HEK293 (cell line): ENCODE measurements around the gene MAP4K4.
A peak's percentile ranks its signal among the peaks of the same experiment; 100 is the strongest.

ENCODE experiments used
- CTCF ChIA-PET: fragments of 350-600 bp; formaldehyde crosslinking; extraction: SDS; loops from one replicate; lab custom pipeline; 2021; ENCODE audit warnings: antibody characterized with exemption; lab: Yijun Ruan, JAX
- POLR2A ChIA-PET: fragments of 300-600 bp; formaldehyde crosslinking; extraction: SDS; loops from one replicate; lab custom pipeline; 2020; ENCODE audit warnings: antibody characterized with exemption, inconsistent platforms; lab: Yijun Ruan, JAX
- H3K27ac ChIP-seq: fragments of 200-500 bp; sonication (Bioruptor generic); 2 replicates; pipeline ENCODE4 v1.5.1; 2014; ENCODE audit warnings: low read depth, low read length, control low read depth, inconsistent platforms; ENCODE audit errors: extremely low read depth
- H3K36me3 ChIP-seq, 2 experiments: fragments of 200-500 bp in 1 of 2; sonication (Bioruptor generic) in 1 of 2; 1 replicate in 1 of 2; 2 replicates in 1 of 2; pipeline ENCODE4 v1.5.1; 2014 to 2017; ENCODE audit warnings: inconsistent platforms in 2 of 2, low read length in 2 of 2; ENCODE audit not compliant: control insufficient read depth in 2 of 2, insufficient read depth in 1 of 2
- H3K4me1 ChIP-seq: fragments of 200-500 bp; sonication (Bioruptor generic); 2 replicates; pipeline ENCODE4 v1.5.1; 2014; ENCODE audit warnings: mild to moderate bottlenecking, low read length, inconsistent platforms; ENCODE audit not compliant: control insufficient read depth, insufficient read depth
- H3K4me3 ChIP-seq: 2 replicates; pipeline ENCODE4 v1.5.1; 2011; ENCODE audit warnings: low read depth, mild to moderate bottlenecking, control low read depth, low read length, moderate library complexity
- H3K9me3 ChIP-seq: fragments of 200-500 bp; sonication (Bioruptor generic); 2 replicates; pipeline ENCODE4 v1.5.1; 2014; ENCODE audit warnings: low read depth, low read length, inconsistent platforms; ENCODE audit not compliant: control insufficient read depth, insufficient read depth
- CTCF ChIP-seq: fragments of 450-650 bp; formaldehyde crosslinking; IDR thresholded peaks from 2 replicates; pipeline ENCODE4 v1.5.1; 2016; ENCODE audit warnings: missing biosample characterization, missing genetic modification characterization
- GLIS1 ChIP-seq: fragments of 450-650 bp; formaldehyde crosslinking; IDR thresholded peaks from 2 replicates; pipeline ENCODE4 v1.5.1; 2016; ENCODE audit warnings: missing biosample characterization, missing genetic modification characterization
- IKZF3 ChIP-seq: fragments of 450-650 bp; IDR thresholded peaks from 2 replicates; pipeline ENCODE4 v1.5.0; 2018; ENCODE audit warnings: missing biosample characterization, mild to moderate bottlenecking, missing genetic modification characterization, moderate library complexity
- KLF16 ChIP-seq: fragments of 450-650 bp; formaldehyde crosslinking; IDR thresholded peaks from 2 replicates; pipeline ENCODE4 v1.5.1; 2017; ENCODE audit warnings: missing biosample characterization, missing genetic modification characterization
- SETDB1 ChIP-seq: IDR thresholded peaks from one replicate; pipeline ENCODE4 v1.6.1; 2017; ENCODE audit warnings: mild to moderate bottlenecking, low read length, moderate library complexity, mixed read lengths; ENCODE audit not compliant: insufficient read length
- ZBTB1 ChIP-seq: fragments of 450-650 bp; formaldehyde crosslinking; IDR thresholded peaks from 2 replicates; pipeline ENCODE4 v1.5.1; 2016; ENCODE audit warnings: missing biosample characterization, missing genetic modification characterization
- ZBTB20 ChIP-seq: fragments of 450-650 bp; formaldehyde crosslinking; IDR thresholded peaks from 2 replicates; pipeline ENCODE4 v1.5.1; 2016; ENCODE audit warnings: missing biosample characterization, missing genetic modification characterization
- ZFP37 ChIP-seq: fragments of 450-650 bp; formaldehyde crosslinking; IDR thresholded peaks from 2 replicates; pipeline ENCODE4 v1.5.1; 2016; ENCODE audit warnings: missing biosample characterization, missing genetic modification characterization
- ZNF121 ChIP-seq: fragments of 450-650 bp; formaldehyde crosslinking; IDR thresholded peaks from 2 replicates; pipeline ENCODE4 v1.5.1; 2016; ENCODE audit warnings: missing biosample characterization, missing genetic modification characterization
- ZNF132 ChIP-seq: fragments of 450-650 bp; formaldehyde crosslinking; IDR thresholded peaks from 2 replicates; pipeline ENCODE4 v1.5.1; 2017; ENCODE audit warnings: missing biosample characterization, missing genetic modification characterization, borderline replicate concordance
- ZNF157 ChIP-seq: fragments of 450-650 bp; formaldehyde crosslinking; IDR thresholded peaks from 2 replicates; pipeline ENCODE4 v1.5.1; 2016; ENCODE audit warnings: missing biosample characterization, missing genetic modification characterization
- ZNF280D ChIP-seq: fragments of 450-650 bp; formaldehyde crosslinking; IDR thresholded peaks from 2 replicates; pipeline ENCODE4 v1.5.1; 2016; ENCODE audit warnings: missing biosample characterization, missing genetic modification characterization
- ZNF302 ChIP-seq: fragments of 450-650 bp; formaldehyde crosslinking; IDR thresholded peaks from 2 replicates; pipeline ENCODE4 v1.5.1; 2016; ENCODE audit warnings: missing biosample characterization, missing genetic modification characterization, low read depth
- ZNF544 ChIP-seq: fragments of 450-650 bp; formaldehyde crosslinking; IDR thresholded peaks from 2 replicates; pipeline ENCODE4 v1.5.0; 2017; ENCODE audit warnings: missing biosample characterization, missing genetic modification characterization
- ZNF571 ChIP-seq: fragments of 450-650 bp; formaldehyde crosslinking; IDR thresholded peaks from 2 replicates; pipeline ENCODE4 v1.5.0; 2017; ENCODE audit warnings: missing biosample characterization, missing genetic modification characterization
- ZNF645 ChIP-seq: fragments of 450-650 bp; formaldehyde crosslinking; IDR thresholded peaks from 2 replicates; pipeline ENCODE4; 2016; ENCODE audit warnings: missing biosample characterization, missing genetic modification characterization
- ZNF654 ChIP-seq: fragments of 450-650 bp; formaldehyde crosslinking; IDR thresholded peaks from 2 replicates; pipeline ENCODE4 v1.5.1; 2016; ENCODE audit warnings: low read depth, missing biosample characterization, missing genetic modification characterization
- ZNF776 ChIP-seq: fragments of 450-650 bp; formaldehyde crosslinking; IDR thresholded peaks from 2 replicates; pipeline ENCODE4 v1.5.0; 2017; ENCODE audit warnings: missing biosample characterization, missing genetic modification characterization, borderline replicate concordance

MAP4K4 gene

DNA sequence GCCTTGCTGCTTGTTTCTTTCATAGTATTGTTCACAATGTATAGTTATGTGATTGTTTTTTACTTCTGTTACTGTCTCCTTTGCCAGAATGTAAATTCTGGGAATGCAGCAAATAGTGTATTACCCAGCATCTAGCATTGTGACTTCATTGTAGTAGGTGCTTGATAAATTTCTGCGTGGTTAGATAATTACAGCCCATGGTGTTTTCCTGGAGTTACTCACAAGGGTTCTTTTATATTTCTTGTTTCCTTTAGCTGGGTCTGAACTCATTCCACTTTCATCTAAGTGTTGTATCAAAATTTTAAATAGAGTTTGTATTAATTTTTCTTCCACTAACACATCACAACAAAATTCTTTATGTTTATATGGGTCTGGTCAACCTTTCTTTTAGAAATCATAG is 132.6 kb downstream of the MAP4K4 start:
- POLR2A ChIA-PET, result no interaction called here
- peaks cover 9 to 74% of the 10 kb centered on the region in 2 experiments; a peak in 2 of 3 replicates for H3K36me3 ChIP-seq
- no peak overlapping the region for H3K27ac ChIP-seq
- H3K4me1 ChIP-seq, result no peaks in the 10 kb centered on the region
- no peaks in the 10 kb centered on the region for H3K9me3 ChIP-seq
- H3K4me3 ChIP-seq, result no peak overlapping the region
- TF ChIP-seq ZNF645 (tag by site-specific recombination) (no peak), ZNF157 (no peak), KLF16 (tag by site-specific recombination) (no peak)
- CTCF ChIA-PET, result interaction anchor here (0.7 to 5.5 kb wide), 7 partner anchors 8 to 411 kb away, joined by 3 to 21 read pairs (median 5); no protein-coding TSS in a partner anchor

DNA sequence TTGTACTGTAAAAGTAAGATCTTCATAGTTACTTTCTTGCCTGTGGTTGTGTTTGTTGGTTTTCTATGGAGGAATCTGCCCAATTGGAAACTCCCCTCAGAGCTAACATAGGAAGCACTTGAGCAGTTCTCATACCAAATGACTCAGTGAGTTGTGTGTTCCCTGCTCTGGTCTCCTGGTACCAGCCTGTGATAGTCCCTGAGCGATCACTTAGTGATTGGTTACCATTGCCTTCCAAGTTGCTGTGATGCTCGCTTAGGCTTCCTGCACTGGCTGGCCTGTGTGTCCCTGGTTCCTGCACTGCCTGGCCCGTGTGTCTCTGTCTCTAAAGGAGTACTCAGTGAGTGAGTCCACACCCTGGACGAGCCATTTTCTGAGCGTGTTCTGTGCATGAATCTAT is 133.0 kb downstream of the MAP4K4 start:
- peaks cover 9 to 74% of the 10 kb centered on the region in 2 experiments; a peak in 2 of 3 replicates for H3K36me3 ChIP-seq
- H3K4me3 ChIP-seq, result no peak overlapping the region
- H3K27ac ChIP-seq, result no peak overlapping the region
- ChIA-PET CTCF (interaction anchor here (0.5 to 2.2 kb wide), 14 partner anchors 9 to 440 kb away, joined by 3 to 15 read pairs (median 4); partner anchors contain the start of gene MAP4K4), POLR2A (no interaction called here)
- no peak for TF ChIP-seq ZBTB20
- TF ChIP-seq ZNF571 (tag by site-specific recombination), result no peak
- no peak for TF ChIP-seq ZNF544 (tag by site-specific recombination)
- no peak for TF ChIP-seq ZNF121
- TF ChIP-seq SETDB1, result no peak
- TF ChIP-seq IKZF3 (tag by site-specific recombination), result no peak
- TF ChIP-seq ZBTB1 (tag by site-specific recombination), result no peak
- no peak for TF ChIP-seq ZNF776
- TF ChIP-seq ZNF302 (tag by site-specific recombination), result no peak
- TF ChIP-seq ZNF132 (tag by site-specific recombination), result no peak
- no peak for TF ChIP-seq ZFP37
- H3K9me3 ChIP-seq, result no peaks in the 10 kb centered on the region
- H3K4me1 ChIP-seq, result no peaks in the 10 kb centered on the region

DNA sequence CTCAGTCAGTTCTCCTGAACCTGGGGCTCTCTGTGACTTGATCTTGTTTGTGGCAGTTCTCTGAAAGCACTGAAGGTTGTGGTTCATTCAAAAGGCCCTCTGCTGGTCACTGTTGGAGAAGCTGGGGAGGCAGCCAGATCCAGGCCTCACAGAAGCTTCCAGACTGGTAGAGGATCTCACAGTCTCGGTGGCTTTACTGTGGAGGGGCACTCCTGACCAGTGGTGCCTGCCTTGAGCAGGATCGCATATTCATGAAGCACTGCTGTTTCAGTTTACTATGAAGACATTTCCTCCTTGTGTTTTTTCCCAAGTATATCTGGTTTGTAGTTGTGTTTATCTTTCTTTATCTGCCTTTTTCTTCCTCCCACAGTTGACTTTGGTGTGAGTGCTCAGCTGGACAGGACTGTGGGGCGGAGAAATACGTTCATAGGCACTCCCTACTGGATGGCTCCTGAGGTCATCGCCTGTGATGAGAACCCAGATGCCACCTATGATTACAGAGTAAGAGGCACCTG is 133.9 kb downstream of the MAP4K4 start:
- Histone ChIP-seq H3K9me3 (no peaks in the 10 kb centered on the region), H3K4me3 (no peak overlapping the region), H3K36me3 (peaks cover 12 to 73% of the 10 kb centered on the region in 2 experiments), H3K4me1 (no peaks in the 10 kb centered on the region), H3K27ac (no peak overlapping the region)
- CTCF ChIA-PET, result interaction anchor here (0.6 to 2.2 kb wide), 29 partner anchors 9 to 485 kb away, joined by 3 to 15 read pairs (median 3); partner anchors contain the start of gene MAP4K4
- TF ChIP-seq CTCF (tag by site-specific recombination) (0 out of 2 replicates have a peak, but pooled peaks have one; percentile 18), ZNF654 (tag by site-specific recombination) (peak; percentile 4; the same call in 1 of the 2 replicates), GLIS1 (tag by site-specific recombination) (no peak)
- POLR2A ChIA-PET, result no interaction called here

DNA sequence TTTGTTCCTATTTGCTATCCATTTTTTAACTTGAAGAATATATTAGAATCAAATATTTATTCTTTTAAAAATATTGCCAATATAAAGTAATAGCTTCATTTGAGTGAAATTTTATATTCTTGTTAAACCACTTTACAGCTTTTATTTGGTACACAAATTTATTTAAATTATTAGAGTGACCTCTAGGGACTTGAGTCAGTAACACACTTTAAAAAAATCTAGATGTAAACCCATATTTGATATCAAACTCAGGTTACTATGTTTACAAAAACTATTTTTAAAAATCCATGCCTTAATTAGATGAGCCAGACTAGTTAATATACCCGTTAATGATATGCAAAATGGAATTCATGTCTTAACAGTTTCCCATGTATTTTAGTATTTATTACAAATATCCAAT is 134.6 kb downstream of the MAP4K4 start:
- H3K9me3 ChIP-seq, result no peaks in the 10 kb centered on the region
- ChIA-PET CTCF (interaction anchor here (0.6 to 2.2 kb wide), 25 partner anchors 14 to 468 kb away, joined by 3 to 15 read pairs (median 3); no protein-coding TSS in a partner anchor), POLR2A (no interaction called here)
- H3K4me3 ChIP-seq, result no peak overlapping the region
- TF ChIP-seq ZNF654 (tag by site-specific recombination) (peak; percentile 18), ZNF280D (no peak)
- H3K4me1 ChIP-seq, result no peaks in the 10 kb centered on the region
- no peak overlapping the region for H3K27ac ChIP-seq
- H3K36me3 ChIP-seq, result peaks cover 17 to 72% of the 10 kb centered on the region in 2 experiments
